Muscle layer of colon (tissue), 2 donors: Measurements from ENCODE around the gene IBA57.
"Not testable (repeated sequence)": the region's sequence is repeated elsewhere in the genome, so short reads cannot be mapped to it uniquely, and the experiment has no call there.

ENCODE experiments used
- H3K27ac ChIP-seq: one replicate; pipeline ENCODE4 v1.7.0; 2013; ENCODE audit warnings: low read depth, mild to moderate bottlenecking, low read length, moderate library complexity
- H3K27me3 ChIP-seq, 2 donors: one replicate each; pipeline ENCODE4 v1.7.0; 2013; ENCODE audit warnings: low read length in 2 of 2, mild to moderate bottlenecking in 2 of 2; ENCODE audit not compliant: insufficient read depth in 2 of 2, control insufficient read depth in 1 of 2
- H3K36me3 ChIP-seq: one replicate; pipeline ENCODE4 v1.7.0; 2013; ENCODE audit warnings: mild to moderate bottlenecking, low read length; ENCODE audit not compliant: insufficient read depth
- H3K4me1 ChIP-seq: one replicate; pipeline ENCODE4 v1.7.0; 2013; ENCODE audit warnings: mild to moderate bottlenecking, low read length; ENCODE audit not compliant: insufficient read depth
- H3K4me3 ChIP-seq, 2 donors: one replicate each; pipeline ENCODE4 v1.7.0; 2013; ENCODE audit warnings: low read length in 2 of 2, low read depth in 1 of 2, mild to moderate bottlenecking in 1 of 2, moderate library complexity in 1 of 2
- H3K9ac ChIP-seq: one replicate; pipeline ENCODE4 v1.7.0; 2013; ENCODE audit warnings: low read length
- H3K9me3 ChIP-seq: one replicate; pipeline ENCODE4 v1.7.0; 2013; ENCODE audit warnings: mild to moderate bottlenecking, low read length
- donor health status: abdominal sarcoma.
- donor health status: Adenocarcinoma of cecum.

The IBA57 gene

DNA sequence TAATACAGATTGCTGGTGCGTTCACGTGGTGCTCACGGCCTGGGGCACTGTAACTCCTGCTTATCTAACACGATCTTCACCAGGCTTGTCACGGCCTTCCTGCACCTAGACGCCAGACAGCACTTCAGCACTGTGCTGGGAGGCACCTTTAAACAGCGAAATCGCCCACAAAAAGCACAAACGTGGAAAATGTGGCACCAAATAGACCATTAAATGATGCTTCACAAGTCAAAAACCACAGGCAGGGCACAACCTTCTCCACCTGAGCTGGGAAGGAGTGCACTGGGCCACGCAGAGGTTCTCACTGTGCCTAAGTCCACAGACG lies 20.0 kb downstream of the IBA57 start:
- H3K9me3 ChIP-seq = no peaks in the 10 kb centered on the region
- H3K4me1 ChIP-seq = no peaks in the 10 kb centered on the region
- no peak overlapping the region for H3K9ac ChIP-seq
- H3K27me3 ChIP-seq = no peaks in the 10 kb centered on the region
- H3K4me3 ChIP-seq = no peak overlapping the region
- no peak overlapping the region for H3K27ac ChIP-seq
- no peaks in the 10 kb centered on the region for H3K36me3 ChIP-seq

DNA sequence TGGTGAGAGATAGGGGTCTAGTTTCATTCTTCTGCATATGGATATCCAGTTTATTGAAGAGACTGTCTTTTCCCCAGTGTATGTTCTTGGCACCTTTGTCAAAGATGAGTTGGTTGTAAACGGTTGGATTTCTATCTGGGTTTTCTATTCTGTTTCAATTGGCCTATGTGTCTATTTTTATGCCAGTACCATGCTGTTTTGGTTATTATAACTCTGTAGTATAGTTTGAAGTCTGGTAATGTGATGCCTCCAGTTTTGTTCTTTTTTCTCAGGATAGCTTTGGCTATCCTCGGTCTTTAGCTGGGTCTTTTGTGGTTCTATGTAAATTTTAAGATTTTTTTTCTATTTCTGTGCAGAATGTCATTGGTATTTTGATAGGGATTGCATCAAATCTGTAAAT lies 22.6 kb downstream of the IBA57 start:
- H3K9me3 ChIP-seq, H3K4me1 ChIP-seq, H3K27me3 ChIP-seq, H3K36me3 ChIP-seq, H3K9ac ChIP-seq, H3K27ac ChIP-seq, H3K4me3 ChIP-seq: not testable (repeated sequence)

DNA sequence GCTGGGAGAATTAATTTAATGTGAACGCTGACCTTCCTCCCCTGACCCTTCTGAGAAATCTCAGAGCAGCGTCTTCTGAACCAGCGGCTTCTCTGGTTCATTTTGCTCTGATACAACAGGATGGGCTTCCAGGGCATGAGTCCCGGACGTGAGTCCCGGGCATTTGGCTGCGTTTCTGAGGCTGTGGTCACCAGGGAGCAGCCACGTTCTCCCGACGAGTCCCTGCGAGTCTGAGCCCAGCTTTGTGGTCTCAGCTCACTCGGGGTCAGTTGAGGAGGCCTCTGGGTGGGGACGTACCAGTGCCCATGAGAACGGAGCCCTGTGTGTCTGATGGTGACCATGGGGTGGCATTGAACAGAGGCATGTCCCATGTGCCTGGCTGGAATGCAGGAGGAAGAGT lies 24.6 kb downstream of the IBA57 start:
- Histone ChIP-seq H3K4me3 (no peak overlapping the region), H3K27me3 (no peaks in the 10 kb centered on the region), H3K27ac (no peak overlapping the region), H3K36me3 (no peaks in the 10 kb centered on the region), H3K9ac (no peak overlapping the region), H3K4me1 (no peaks in the 10 kb centered on the region), H3K9me3 (no peaks in the 10 kb centered on the region)

DNA sequence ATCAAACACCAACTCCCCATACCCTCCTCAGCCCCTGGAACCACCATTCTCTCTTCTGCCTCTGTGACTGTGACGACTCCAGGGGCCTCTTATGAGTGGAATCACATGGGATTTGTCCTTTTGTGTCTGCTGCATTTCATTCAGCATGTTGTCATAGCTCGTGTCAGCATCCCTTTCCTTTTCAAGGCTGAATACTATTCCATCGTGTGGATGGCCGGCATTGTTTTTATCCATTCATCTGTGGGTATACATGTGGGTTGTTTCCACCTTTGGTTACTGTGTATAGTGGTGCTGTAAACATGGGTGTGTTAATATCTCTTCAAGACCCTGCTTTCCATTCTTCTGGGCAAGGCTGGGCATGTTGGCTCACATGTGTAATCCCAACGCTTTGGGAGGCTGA lies 25.2 kb downstream of the IBA57 start:
- no peaks in the 10 kb centered on the region for H3K36me3 ChIP-seq
- H3K9me3 ChIP-seq = no peaks in the 10 kb centered on the region
- no peak overlapping the region for H3K9ac ChIP-seq
- H3K4me3 ChIP-seq = no peak overlapping the region
- H3K27me3 ChIP-seq = no peaks in the 10 kb centered on the region
- no peaks in the 10 kb centered on the region for H3K4me1 ChIP-seq
- H3K27ac ChIP-seq = no peak overlapping the region

DNA sequence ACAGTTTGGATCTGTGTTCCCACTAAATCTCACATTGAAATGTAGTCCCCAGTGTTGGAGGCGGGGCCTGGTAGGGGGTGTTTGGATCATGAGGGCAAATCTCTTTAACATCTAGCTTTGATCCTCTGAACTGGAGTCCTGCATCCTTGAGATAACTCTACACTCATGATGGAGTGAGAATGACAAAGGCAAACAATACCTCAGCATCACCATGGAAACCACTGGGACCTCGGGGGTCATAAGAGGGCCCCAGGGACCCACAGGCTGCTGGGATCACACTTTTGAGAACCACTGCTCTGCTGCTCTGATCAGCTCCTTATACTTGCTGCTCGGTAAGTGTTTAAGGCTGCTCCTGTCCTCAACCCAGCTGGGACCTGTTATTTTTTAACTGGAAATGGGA lies 28.8 kb downstream of the IBA57 start:
- Histone ChIP-seq H3K27ac (no peak overlapping the region), H3K4me1 (no peaks in the 10 kb centered on the region), H3K27me3 (no peaks in the 10 kb centered on the region), H3K9me3 (no peaks in the 10 kb centered on the region), H3K4me3 (no peak overlapping the region), H3K36me3 (no peaks in the 10 kb centered on the region), H3K9ac (no peak overlapping the region)

DNA sequence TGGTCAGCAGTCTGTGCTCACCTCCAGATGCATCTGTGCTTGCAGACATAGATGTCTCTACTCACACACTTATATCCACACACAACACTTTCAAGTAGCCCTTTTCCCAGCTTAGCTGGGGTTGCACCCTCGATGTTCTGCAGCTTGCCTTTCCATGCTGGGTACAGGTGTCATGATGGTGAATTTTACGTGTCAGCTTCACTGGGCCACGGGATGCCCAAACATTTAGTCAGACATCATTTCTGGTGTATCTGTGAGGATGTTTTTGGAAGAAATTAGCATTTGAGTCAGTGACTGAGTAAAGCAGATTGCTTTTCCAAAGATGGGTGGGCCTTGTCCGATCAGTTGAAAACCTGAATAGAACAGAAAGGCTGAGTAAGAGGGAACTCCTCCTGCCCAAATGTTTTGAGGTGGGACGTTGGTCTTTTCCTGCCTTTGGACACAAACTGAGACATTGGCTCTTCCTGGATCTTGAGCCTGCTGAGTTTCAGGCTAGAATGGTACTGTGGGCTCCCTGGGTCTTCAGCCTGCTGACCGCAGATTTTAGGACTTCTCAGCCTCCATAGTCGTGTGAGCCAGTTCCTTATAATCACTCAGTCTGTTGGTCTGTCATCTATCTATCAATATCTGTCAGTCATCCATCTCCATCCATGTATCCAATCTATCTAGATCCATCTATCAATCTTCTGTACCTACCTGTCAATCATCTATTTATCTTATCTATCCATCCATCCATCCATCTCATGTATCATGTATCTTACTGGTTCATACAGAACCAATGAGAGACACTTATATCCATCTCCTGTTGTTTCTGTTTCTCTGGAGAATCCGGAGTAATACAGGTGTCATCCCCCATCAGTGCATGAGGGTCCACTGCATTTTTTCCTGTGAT lies 29.6 kb downstream of the IBA57 start:
- no peak overlapping the region for H3K9ac ChIP-seq
- no peaks in the 10 kb centered on the region for H3K9me3 ChIP-seq
- no peaks in the 10 kb centered on the region for H3K36me3 ChIP-seq
- no peaks in the 10 kb centered on the region for H3K4me1 ChIP-seq
- no peak overlapping the region for H3K4me3 ChIP-seq
- H3K27ac ChIP-seq = no peak overlapping the region
- H3K27me3 ChIP-seq = no peaks in the 10 kb centered on the region

DNA sequence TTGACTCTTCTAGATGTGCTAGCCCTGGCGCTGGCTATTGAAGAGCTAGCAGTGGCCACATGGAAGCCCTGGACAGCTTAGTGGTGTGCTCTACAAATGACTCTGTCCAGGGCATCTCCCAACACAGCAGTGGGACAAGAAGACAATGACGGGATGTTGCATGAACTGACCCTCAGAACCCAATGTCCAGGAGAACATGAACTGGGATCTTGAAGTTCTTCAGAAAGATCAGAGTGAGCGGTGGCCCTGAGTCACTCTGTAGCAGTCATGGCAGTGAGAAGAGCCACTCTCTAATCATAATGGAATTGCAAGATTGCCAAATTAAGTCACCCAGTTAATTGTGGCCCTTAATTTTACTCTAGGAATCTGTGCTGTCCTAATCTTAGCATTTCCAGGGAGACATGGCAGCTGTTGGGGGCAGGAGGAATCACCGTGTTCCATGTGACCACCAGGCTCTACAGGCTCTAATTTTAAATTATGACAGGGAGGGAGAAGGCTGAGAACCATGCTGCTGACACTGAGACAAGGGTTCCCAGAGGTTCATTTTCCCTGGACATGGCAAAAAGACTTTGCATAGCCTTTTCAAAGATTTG lies 32.0 kb downstream of the IBA57 start:
- Histone ChIP-seq H3K9ac (no peak overlapping the region), H3K4me1 (no peaks in the 10 kb centered on the region), H3K27ac (no peak overlapping the region), H3K27me3 (no peaks in the 10 kb centered on the region), H3K36me3 (no peaks in the 10 kb centered on the region), H3K4me3 (no peak overlapping the region), H3K9me3 (no peaks in the 10 kb centered on the region)

DNA sequence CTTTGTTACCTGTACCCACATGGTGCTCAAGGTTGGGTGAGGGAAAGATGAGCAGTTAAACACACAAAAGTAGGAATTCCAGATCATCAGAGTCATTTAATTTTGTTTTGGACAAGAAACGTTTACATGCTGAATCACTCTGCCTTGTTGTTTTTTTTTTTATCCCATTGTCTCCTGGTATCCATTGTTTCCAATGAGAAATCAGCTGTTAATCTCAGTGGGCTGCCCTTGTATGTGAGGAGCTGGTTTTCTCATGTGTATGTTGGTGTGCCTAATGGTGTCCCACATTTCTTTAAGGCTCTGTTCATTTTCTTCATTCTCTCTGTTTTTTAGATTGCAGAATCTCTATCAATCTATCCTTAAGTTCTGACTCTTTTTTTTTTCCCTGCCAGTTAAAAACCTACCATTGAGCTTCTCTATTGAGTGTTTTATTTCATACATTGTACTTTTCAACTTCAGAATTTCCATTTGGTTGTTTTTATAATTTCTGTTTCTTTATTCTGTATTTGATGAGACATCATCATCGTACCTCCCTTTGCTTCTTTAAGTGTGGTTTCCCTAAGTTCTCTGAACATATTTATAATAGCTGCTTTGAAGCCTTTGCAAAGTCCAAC lies 33.5 kb downstream of the IBA57 start:
- no peak overlapping the region for H3K27ac ChIP-seq
- H3K9me3 ChIP-seq = no peaks in the 10 kb centered on the region
- no peaks in the 10 kb centered on the region for H3K4me1 ChIP-seq
- H3K9ac ChIP-seq = no peak overlapping the region
- H3K27me3 ChIP-seq = no peaks in the 10 kb centered on the region
- no peak overlapping the region for H3K4me3 ChIP-seq
- H3K36me3 ChIP-seq = no peaks in the 10 kb centered on the region

DNA sequence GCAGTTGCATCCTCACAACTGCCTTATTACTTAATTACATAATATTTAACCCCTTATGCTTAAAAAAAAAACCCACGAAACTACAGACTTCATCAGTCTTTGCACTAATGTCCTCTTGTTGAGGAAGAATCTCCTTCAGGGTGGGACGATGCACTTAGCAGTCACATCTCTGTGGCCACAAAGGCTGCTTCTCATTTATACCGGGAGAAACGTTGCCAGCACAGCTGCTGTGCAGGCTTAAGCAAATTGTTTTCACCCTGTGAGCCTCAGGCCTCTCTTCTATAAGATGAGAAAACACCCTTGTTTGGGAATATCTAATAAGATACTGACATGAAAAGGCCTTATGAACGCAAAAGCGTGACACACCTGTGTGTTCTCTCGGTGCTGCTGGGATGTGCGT lies 39.4 kb downstream of the IBA57 start:
- H3K9me3 ChIP-seq = no peaks in the 10 kb centered on the region

DNA sequence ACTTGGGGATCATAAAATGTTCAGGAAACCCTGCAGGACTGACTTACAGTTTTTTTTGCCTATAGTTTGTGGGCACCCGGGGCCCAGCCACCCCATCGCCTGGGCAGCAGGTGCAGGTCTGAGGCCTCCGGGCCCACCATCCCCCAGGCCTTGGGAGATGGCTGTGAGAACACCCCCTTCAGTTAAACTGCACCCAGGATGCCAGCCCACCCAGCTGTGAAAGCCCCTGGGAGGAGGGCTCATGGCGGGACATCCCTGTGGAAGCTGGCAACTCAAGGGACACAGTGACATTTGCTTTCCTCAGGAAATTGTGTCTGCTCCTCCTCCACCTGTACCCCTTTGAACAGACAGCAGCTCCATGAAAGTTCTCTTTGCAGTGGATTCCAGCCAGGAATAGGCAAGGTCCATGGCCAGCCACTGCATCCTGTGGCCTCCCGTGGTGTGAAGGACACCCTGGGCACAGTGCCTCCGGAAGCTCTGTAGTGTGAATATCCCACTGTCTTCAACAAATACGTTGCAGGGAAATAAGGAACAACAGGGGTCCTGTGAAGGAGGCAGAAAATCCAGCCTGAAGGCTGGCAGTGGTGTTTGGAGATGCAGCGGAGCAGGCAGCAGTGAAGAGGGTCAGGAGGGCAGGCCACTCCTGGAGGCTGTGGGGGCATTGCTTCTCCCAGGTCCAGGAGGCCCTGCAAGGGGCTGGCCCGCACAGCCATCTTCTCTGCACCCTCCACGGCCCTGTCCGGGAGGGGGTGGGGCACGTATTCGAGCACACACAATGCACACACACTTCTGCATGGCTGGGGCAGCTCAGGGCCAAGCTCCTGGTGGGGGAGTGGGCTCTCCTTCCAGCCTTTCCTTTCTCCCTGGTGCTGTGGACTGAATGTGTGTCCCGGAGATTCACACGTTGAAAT lies 40.2 kb downstream of the IBA57 start:
- Histone ChIP-seq H3K9me3 (no peaks in the 10 kb centered on the region), H3K4me1 (no peaks in the 10 kb centered on the region), H3K27ac (no peak overlapping the region), H3K36me3 (no peaks in the 10 kb centered on the region), H3K9ac (no peak overlapping the region), H3K4me3 (no peak overlapping the region), H3K27me3 (no peaks in the 10 kb centered on the region)

More for the DNA sequence above, 39.4 kb downstream of the IBA57 start:
- no peaks in the 10 kb centered on the region for H3K27me3 ChIP-seq
- H3K36me3 ChIP-seq = no peaks in the 10 kb centered on the region
- no peak overlapping the region for H3K27ac ChIP-seq
- H3K4me3 ChIP-seq = no peak overlapping the region
- no peak overlapping the region for H3K9ac ChIP-seq
- no peaks in the 10 kb centered on the region for H3K4me1 ChIP-seq
